Stromal cell of bone marrow (primary cell): Measurements from ENCODE around the gene MTURN.

Experiments used
- DNase-seq: peaks from one replicate; pipeline ENCODE4 v3.0.0-alpha.2; 2012; ENCODE audit warnings: low read depth

Gene MTURN

GRCh38 chr7:30162622-30163124, 27.9 kb downstream of the MTURN start:
- DNase-seq = peak; percentile 51

GRCh38 chr7:30163231-30163894, 28.6 kb downstream of the MTURN start:
- no peak for DNase-seq

GRCh38 chr7:30164567-30164966, 29.8 kb downstream of the MTURN start:
- DNase-seq = peak; percentile 50

- no peak for DNase-seq
These were observed 30.8 kb downstream of the MTURN start for GRCh38 chr7:30165590-30165989.

- DNase-seq = no peak
These were observed 31.5 kb downstream of the MTURN start for GRCh38 chr7:30166155-30166840.

GRCh38 chr7:30166841-30167235, 32.1 kb downstream of the MTURN start:
- no peak for DNase-seq

- no peak for DNase-seq
These were observed 33.1 kb downstream of the MTURN start for GRCh38 chr7:30167901-30168300.

- peak; percentile 92 for DNase-seq
These were observed 34.2 kb downstream of the MTURN start for GRCh38 chr7:30168835-30169573.

- DNase-seq = no peak
These were observed 34.8 kb downstream of the MTURN start for GRCh38 chr7:30169579-30169978.

GRCh38 chr7:30170476-30171205, 35.9 kb downstream of the MTURN start:
- no peak for DNase-seq

GRCh38 chr7:30171766-30172447, 37.1 kb downstream of the MTURN start:
- DNase-seq = no peak

- DNase-seq = no peak
These were observed 37.7 kb downstream of the MTURN start for GRCh38 chr7:30172451-30172850.

GRCh38 chr7:30173058-30173897, 38.5 kb downstream of the MTURN start:
- DNase-seq = peak; percentile 91

GRCh38 chr7:30175180-30175579, 40.4 kb downstream of the MTURN start:
- no peak for DNase-seq

- no peak for DNase-seq
These were observed 40.9 kb downstream of the MTURN start for GRCh38 chr7:30175636-30176147.

- DNase-seq = no peak
These were observed 41.8 kb downstream of the MTURN start for GRCh38 chr7:30176463-30177109.

GRCh38 chr7:30177186-30177585, 42.4 kb downstream of the MTURN start:
- no peak for DNase-seq

- DNase-seq = no peak
These were observed 43.2 kb downstream of the MTURN start for GRCh38 chr7:30177965-30178364.

- no peak for DNase-seq
These were observed 44.1 kb downstream of the MTURN start for GRCh38 chr7:30178748-30179436.
